Adrenal gland (tissue), 5 donors: ENCODE results near the gene VAC14.

ENCODE experiments used
- CTCF ChIP-seq, 6 experiments: fragments of 450-650 bp in 4 of 6; fragments of 200-600 bp in 2 of 6; sonication (generic) in 1 of 6; IDR thresholded peaks; 1 replicate in 5 of 6; 2 replicates in 1 of 6; pipeline versions ENCODE4 v1.5.1 to v1.8.0; 2016 to 2021; ENCODE audit warnings: antibody characterized with exemption in 6 of 6, mild to moderate bottlenecking in 2 of 6, moderate library complexity in 1 of 6
- POLR2A ChIP-seq, 2 donors: fragments of 450-650 bp; IDR thresholded peaks; one replicate each; pipeline ENCODE4 v1.6.1; 2017; ENCODE audit warnings: antibody characterized with exemption in 2 of 2, mild to moderate bottlenecking in 2 of 2, moderate library complexity in 1 of 2
- donor health status: DM: no; HTN: no; CAD: no.

- TF ChIP-seq CTCF (IDR thresholded peaks at IDR 0.05) (no peak), POLR2A (IDR thresholded peaks at IDR 0.05) (no peak)
These were observed 144.8 kb downstream of the VAC14 start for GRCh38 chr16:70656065-70656711.
